Glutamatergic neuron (in vitro differentiated cells): ENCODE results near the gene SLC25A45. TPM values are rescaled to one million over a fixed set of nuclear protein-coding genes. Genes with fewer than 3 reads are reported as not detected.

Experiments
- DNase-seq: peaks from one replicate; pipeline ENCODE4 v3.0.0; 2022
- H3K27ac Mint-ChIP-seq: one replicate; pipeline ENCODE4 v1.8.0; 2020; ENCODE audit warnings: mild to moderate bottlenecking, mixed read lengths, inconsistent platforms; ENCODE audit not compliant: unreplicated experiment
- H3K27me3 Mint-ChIP-seq: one replicate; pipeline ENCODE4 v1.8.0; 2020; ENCODE audit warnings: mild to moderate bottlenecking, moderate library complexity, mixed read lengths, inconsistent platforms; ENCODE audit not compliant: unreplicated experiment
- H3K36me3 Mint-ChIP-seq: one replicate; pipeline ENCODE4 v1.8.0; 2020; ENCODE audit warnings: mild to moderate bottlenecking, mixed read lengths, inconsistent platforms; ENCODE audit not compliant: unreplicated experiment
- H3K4me1 Mint-ChIP-seq: one replicate; pipeline ENCODE4 v1.8.0; 2020; ENCODE audit warnings: mild to moderate bottlenecking, low read depth, mixed read lengths, inconsistent platforms; ENCODE audit not compliant: unreplicated experiment
- H3K4me3 Mint-ChIP-seq: one replicate; pipeline ENCODE4 v1.8.0; 2020; ENCODE audit warnings: mild to moderate bottlenecking, mixed read lengths, inconsistent platforms; ENCODE audit not compliant: unreplicated experiment
- H3K9me3 Mint-ChIP-seq: one replicate; pipeline ENCODE4 v1.8.0; 2020; ENCODE audit warnings: mild to moderate bottlenecking, moderate library complexity, mixed read lengths, inconsistent platforms; ENCODE audit not compliant: unreplicated experiment
- total RNA-seq: library from RNA; stranded (reverse); fragmentation: NEBNext Ultra II Directional; extraction: Animal tissue kit (Norgen Biotek cat#: 25700); gene quantifications from one replicate; pipeline ENCODE4 v1.2.1, GENCODE V29; 2021; ENCODE audit not compliant: unreplicated experiment
- TF ChIP-seq, protein P1 (sequence below): fragments of 200-600 bp; sonication (generic); IDR thresholded peaks from one replicate; pipeline ENCODE4 v1.5.0; 2021; ENCODE audit not compliant: partially characterized antibody, unreplicated experiment

SLC25A45 gene
- total RNA-seq, 1 donor from 2014 or later, result 0.25 TPM

DNA sequence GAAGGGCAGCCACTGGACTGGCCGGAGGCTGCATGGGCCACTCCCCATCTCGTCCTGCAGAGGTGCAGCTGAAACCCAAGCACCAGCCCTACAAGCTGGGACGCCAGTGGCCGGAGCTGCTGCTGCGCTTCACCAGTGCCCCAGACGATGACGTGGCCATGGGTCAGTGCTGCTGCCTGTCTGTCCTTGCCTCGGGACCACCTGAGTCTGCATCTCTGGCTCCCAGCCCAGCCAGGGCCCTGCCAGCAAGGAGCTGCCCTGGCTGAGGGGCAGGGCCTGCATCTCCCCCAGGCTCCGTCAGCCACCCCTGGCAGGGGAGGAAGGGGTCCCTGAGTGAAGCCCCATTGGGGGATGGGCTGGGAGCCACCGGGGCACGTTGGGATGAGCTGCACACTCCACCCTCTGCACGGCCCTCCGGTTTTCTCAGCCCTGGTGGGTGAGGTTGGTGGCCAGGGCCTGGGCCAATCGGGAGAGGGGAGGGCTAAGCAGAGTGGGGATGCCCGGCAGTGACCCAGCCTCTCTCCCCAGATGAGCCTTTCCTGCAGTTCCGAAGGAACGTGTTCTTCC lies 11.2 kb upstream of the SLC25A45 start:
- Mint-ChIP-seq H3K4me1 (no peaks in the 10 kb centered on the region), H3K27ac (no peak overlapping the region), H3K36me3 (no peaks in the 10 kb centered on the region), H3K4me3 (no peak overlapping the region), H3K27me3 (peaks cover 5% of the 10 kb centered on the region), H3K9me3 (peaks cover 7% of the 10 kb centered on the region)
- DNase-seq, result no peak
- TF ChIP-seq, protein P1, sequence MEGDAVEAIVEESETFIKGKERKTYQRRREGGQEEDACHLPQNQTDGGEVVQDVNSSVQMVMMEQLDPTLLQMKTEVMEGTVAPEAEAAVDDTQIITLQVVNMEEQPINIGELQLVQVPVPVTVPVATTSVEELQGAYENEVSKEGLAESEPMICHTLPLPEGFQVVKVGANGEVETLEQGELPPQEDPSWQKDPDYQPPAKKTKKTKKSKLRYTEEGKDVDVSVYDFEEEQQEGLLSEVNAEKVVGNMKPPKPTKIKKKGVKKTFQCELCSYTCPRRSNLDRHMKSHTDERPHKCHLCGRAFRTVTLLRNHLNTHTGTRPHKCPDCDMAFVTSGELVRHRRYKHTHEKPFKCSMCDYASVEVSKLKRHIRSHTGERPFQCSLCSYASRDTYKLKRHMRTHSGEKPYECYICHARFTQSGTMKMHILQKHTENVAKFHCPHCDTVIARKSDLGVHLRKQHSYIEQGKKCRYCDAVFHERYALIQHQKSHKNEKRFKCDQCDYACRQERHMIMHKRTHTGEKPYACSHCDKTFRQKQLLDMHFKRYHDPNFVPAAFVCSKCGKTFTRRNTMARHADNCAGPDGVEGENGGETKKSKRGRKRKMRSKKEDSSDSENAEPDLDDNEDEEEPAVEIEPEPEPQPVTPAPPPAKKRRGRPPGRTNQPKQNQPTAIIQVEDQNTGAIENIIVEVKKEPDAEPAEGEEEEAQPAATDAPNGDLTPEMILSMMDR, result no peak

DNA sequence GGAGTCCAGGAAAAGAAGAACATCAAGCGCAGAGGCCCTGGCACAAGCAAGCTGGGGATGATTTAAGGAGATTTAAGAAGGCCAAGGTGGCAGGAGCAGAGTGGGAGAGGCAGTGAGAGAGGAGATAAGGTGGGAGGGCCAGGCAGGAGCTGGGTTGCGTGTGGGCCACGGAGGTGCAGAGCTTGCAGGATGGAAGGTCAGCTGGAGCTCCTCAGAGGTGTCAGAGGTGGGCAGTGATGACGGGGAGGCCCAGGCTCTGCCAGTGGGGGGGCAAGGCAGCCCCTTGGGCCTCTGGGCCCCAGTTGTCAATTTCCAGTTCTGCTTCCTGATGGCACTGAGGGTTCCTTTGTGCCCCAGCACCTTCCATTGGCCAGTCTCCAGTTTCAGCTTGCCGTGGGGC lies 10.5 kb upstream of the SLC25A45 start:
- TF ChIP-seq, protein P1, result no peak
- no peaks in the 10 kb centered on the region for H3K36me3 Mint-ChIP-seq
- H3K9me3 Mint-ChIP-seq, result peaks cover 7% of the 10 kb centered on the region
- H3K27me3 Mint-ChIP-seq, result peaks cover 5% of the 10 kb centered on the region
- no peak overlapping the region for H3K4me3 Mint-ChIP-seq
- H3K4me1 Mint-ChIP-seq, result no peaks in the 10 kb centered on the region
- no peak for DNase-seq
- H3K27ac Mint-ChIP-seq, result no peak overlapping the region

DNA sequence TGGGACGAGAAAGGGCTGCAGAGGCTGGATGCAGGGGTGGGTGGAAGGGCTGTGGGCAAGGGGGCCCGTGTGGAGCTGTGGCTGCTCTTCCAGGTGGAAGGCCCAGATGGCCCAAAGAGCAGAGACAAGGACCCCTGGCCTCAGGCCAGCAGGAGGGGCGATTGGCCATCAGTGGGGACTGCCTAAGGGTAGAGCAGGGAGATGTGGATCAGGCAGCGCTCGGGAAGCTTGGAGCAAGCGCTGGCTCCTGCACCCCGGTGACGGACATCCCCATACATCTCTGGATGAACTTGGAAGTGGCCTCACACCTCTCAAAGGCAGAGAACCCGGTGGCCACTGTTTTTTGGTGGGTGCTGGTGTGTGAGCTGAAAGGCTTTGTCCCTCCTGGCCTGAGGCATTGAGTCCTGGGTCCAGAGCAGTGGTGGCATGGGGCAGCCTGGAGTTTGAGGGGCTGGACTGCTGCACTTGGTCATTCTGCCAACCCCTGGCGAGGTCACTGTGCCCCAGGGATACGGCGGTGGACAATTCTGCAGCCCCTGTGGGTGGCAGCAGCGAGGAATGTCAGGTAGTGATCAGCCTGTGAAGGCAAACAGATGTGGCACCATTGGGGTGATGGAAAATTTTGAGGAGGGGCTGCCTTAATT lies 9.9 kb upstream of the SLC25A45 start:
- H3K27ac Mint-ChIP-seq, result no peak overlapping the region
- peaks cover 5% of the 10 kb centered on the region for H3K9me3 Mint-ChIP-seq
- H3K4me3 Mint-ChIP-seq, result no peak overlapping the region
- H3K4me1 Mint-ChIP-seq, result no peaks in the 10 kb centered on the region
- no peak for DNase-seq
- H3K36me3 Mint-ChIP-seq, result no peaks in the 10 kb centered on the region
- TF ChIP-seq, protein P1, result no peak
- peaks cover 5% of the 10 kb centered on the region for H3K27me3 Mint-ChIP-seq

DNA sequence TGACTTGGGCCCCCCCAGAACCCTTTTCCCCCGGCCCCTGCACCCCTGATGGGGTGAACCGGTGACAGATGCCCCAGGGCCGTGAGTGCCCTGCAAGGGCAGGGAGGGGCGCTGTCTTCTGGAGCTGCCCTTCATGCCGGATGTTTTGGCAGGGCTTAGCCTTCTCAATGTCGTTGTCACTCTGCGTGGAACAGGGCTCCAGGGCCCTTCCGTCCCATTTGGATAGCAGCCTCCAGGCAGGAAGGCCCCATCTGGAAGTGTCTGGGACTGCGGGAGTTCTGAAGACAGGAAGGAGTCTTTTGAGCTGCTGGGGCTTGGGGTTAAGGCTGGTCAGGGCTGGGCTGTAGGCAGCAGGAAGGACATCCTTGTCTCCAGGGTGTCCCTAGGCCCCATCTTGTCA lies 8.6 kb upstream of the SLC25A45 start:
- TF ChIP-seq, protein P1, result no peak
- H3K9me3 Mint-ChIP-seq, result peaks cover 5% of the 10 kb centered on the region
- peaks cover 8% of the 10 kb centered on the region for H3K27me3 Mint-ChIP-seq
- no peaks in the 10 kb centered on the region for H3K36me3 Mint-ChIP-seq
- H3K4me3 Mint-ChIP-seq, result no peak overlapping the region
- H3K4me1 Mint-ChIP-seq, result no peaks in the 10 kb centered on the region
- no peak overlapping the region for H3K27ac Mint-ChIP-seq
- no peak for DNase-seq
